HG03135 (cell line): Measurements from ENCODE around the gene PNMA8B.

Experiments used
- ATAC-seq: cut with Tn5 transposase; IDR thresholded peaks from one replicate; pipeline ENCODE4 v1.9.1; 2021; ENCODE audit warnings: mild to moderate bottlenecking, moderate library complexity; ENCODE audit not compliant: unreplicated experiment

Gene PNMA8B

DNA sequence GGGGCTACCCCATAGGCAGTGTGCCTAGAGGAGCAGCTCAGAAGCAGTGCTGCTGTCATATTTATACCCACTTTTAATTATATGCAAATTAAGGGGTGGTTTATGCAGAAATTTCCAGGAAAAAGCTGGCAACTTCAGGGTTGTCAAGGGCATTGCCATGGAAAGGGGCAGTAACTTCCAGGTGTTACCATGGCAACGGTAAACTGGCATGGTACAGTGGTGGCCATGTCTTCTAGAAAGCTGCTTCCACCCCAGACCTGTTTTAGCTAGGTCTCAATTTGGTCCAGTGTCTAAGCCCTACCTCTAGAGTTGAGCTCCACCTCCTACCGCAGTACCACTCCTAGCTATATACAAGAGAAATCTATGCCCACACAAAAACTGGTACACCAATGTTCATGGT lies 35.6 kb downstream of the PNMA8B start:
- no peak for ATAC-seq

DNA sequence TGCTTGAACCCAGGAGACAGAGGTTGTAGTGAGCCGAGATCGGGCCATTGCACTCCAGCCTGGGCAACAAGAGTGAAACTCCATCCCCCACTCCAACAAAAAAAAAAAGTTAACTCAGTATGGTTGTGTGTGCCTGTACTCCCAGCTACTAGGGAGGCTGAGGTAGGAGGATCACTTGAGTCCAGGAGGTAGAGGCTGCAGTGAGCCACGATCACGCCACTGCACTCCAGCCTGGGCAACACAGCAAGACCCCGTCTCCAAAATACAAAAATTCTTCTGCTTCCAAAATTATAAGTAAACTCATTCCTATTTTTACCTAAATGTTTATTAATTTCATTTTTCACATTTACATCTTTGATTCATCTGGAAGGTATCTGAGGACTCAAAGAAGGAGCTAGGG lies 38.7 kb downstream of the PNMA8B start:
- ATAC-seq = no peak

DNA sequence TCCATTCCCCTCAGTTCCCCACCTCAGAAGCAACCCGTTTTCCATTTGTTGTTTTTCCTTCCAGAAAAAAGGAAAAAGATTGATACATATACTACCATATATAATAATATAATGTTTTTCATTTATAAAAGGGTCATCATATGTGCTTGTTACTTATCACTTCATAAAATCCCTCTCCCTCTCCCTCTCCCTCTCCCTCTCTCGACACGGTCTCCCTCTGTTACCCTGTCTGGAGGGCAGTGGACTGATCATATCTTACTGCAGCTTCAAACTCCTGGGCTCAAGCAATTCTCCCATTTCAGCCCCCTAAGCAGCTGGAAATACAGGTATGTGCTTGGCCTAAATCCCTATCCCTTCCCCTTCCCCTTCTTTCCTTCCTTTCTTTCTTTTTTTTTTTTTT lies 41.4 kb downstream of the PNMA8B start:
- ATAC-seq = no peak

DNA sequence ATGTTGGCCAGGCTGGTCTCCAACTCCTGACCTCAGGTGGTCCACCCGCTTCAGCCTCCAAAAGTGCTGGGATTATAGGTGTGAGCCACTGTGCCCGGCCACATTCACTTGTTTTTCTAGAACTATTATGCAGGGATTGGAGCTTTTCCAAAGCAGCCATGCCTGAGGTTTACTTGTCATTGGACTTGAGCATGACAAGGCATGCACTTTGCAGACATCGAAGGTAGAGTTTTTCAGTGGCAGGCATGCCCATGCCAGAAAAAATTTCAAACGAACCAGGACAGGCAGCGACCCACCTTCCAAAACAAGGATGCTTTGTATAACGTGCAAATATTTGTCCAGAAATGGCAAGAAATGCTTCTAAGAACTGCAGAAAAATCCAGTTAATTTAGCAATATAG lies 42.0 kb downstream of the PNMA8B start:
- ATAC-seq = no peak

DNA sequence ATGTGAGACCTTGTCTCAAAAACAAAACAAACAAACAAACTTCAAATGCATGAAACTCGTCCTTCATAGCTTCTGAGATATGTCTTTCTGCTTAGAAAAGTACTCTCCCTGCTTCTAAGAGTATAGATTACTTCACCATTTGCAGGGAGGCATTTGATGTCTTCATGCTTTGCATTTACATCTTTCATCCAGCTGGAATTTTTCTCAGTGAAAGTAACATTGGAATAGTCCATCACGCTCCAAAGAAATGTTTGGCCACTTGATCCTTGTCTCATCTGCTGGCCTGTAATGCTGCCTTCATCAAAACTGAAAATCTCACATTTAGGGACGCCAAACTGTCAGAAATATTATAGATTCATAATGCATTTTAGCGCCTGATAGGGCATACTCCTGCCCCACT lies 43.5 kb downstream of the PNMA8B start:
- ATAC-seq = no peak

DNA sequence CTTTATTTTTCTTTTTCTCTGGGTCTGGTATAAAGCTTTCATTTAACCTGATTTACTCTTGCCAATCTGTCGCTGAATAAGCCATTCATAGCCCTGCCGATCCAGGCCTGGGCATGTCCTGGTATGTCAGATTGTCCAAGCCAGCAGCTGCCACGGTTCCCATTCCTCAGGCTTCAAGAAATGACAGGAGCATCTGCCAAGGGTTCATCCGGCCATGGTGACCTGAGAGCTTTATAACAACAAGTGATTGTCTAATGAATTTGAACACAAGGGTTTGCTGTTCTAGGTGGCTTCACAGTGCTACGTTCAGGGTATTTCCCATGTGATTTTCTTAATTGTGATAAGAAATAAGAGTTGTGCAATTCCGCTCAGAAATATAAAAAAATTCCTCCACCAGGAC lies 44.3 kb downstream of the PNMA8B start:
- no peak for ATAC-seq

DNA sequence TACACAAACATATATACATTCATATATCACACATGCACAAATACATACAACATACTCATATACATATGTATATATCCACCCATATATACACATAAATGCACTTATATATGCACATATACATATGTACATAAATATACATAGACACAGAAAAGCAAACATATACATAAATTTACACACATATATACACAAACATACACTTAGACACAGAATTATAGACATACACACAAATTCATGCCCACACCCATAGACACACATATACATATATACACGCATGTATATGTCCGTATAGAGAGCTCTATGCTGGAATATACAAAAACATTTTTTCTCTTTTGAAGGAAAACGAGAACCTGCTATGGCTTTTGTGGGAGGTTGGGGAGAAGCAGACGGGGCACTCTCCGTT lies 44.9 kb downstream of the PNMA8B start:
- ATAC-seq = no peak

DNA sequence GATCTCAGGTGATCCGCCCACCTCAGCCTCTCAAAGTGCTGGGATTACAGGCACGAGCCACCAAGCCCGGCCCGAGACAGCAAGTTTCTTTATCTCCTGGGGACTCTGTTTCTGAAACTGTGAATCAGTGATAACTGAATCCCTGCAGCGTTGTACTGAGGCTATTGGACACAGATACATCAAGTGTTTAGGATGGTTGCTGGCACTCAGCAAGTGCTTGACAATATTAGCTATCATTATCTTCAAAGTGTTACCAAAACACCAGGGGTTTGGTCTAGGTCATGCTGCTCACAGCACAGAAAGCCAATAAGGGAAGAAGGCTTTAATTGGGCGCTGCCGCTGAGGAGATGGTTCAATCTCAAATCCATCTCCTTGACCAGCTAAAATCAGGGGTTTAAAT lies 46.4 kb downstream of the PNMA8B start:
- no peak for ATAC-seq

DNA sequence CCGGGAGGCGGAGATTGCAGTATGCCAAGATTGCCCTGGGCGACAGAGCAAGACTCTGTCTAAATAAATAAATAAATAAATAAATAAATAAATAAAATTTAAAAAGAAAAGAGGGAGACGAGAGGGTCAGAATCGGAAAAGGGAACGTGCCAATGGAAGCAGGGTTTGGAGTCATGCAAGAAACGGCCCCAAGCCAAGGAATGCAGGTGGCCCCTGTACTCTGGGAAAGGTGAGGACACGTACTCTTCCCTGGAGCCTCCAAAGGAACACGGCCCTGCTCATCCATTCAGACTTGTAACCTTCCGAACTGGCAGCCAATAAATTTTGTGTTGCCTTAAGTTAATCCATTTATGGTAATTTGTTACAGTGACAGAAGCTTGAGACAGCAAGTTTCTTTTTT lies 47.1 kb downstream of the PNMA8B start:
- no peak for ATAC-seq

DNA sequence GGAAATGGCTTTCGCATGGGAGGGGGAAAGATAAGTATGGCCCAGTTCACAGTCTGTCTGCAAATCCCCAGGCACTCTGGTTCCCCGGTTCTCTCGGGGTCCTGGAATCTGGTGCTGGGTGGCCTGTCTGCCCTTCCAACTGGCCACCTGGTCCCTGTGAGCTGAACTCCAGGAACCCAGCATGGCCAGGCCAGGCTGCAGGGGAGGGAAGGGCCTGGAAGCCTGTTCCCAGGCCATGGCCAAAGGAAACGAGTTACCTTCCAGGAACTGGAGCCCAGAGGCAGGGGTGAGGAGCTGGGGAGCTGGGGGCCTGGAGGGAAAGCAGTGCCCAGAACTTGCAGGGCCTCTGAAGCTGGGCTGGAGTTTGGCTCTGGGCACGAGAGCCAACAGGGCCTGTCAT lies 47.8 kb downstream of the PNMA8B start:
- ATAC-seq = no peak

DNA sequence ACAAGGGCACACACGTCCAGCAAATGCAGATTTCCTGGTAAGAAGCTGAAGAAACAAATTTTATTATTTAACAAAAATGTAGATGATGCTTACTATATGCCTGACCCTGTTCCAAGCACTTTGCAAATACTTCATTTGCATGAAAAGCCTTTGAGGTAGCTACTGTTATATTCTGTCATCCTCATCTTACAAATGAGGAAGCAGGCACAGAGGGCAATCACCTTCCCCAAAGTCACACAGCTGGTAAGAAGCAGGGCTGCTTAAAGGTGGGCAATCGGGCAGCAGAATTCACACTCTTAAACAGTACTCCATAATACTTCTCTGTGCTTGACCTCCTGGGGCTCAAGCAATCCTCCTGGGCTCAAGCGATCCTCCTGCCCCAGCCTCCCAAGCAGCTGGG lies 48.7 kb downstream of the PNMA8B start:
- no peak for ATAC-seq

DNA sequence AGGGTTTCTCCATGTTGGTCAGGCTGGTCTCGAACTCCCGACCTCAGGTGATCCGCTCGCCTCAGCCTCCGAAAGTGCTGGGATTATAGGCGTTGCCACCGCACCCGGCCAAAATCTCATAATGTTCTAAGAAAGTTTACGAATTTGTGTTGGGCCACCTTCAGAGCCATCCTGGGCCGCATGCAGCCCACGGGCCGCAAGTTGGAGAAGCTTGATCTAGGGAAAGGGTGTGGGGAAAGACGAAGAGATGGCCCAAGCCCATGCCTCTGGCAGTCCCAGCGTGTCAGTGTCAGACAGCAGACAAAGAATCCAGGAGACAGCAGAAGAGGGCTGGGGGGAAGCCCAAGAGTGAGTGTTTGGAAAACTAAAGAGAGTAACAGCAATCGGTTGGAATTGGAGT lies 49.6 kb downstream of the PNMA8B start:
- ATAC-seq = no peak

DNA sequence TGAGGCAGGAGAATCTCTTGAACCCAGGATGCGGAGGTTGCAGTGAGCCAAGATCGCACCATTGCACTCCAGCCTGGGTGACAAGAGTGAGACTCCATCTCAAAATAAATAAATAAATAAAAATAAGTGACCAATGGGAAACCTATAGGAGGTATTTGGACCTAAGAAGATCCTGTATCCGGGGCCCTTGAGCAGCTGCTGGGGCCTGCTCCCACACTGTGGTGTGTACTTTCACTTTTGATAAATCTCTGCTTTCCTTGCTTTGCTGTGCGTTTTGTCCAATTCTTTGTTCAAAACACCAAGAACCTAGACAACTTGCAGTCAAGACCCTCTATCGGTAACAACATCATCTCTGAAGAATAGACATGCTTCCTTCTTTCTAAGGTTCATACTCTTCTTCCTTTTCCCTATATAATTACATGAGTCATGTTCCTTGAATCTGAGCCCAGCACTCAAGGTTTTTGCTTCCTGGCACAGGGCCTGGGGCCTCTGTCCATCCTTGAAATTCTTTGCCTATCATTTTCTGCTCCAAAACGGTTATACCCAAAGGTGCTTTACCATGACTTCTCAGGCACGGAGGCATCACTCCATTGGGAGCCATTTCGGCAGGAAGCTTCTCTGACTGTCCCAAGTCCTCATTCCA lies 52.7 kb downstream of the PNMA8B start:
- no peak for ATAC-seq

DNA sequence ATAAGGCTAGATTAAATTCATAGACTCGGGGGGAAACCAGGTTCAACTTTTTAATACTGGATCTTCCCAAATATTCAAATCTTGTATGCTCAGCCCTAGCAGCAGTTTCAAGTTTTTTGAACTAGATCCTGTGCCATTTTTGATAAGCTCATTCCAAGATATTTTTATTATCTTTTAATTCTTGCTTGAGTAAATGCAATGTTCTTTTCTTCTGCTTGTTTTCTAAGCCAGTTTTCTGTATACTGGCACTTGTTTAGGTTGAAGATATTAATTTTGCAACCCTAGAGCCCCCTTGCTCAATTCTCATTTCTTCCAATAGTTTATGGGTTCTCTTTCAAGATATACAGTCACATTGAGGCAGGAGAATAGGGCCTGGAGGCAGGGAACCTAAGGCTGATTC lies 53.8 kb downstream of the PNMA8B start:
- ATAC-seq = no peak
